Kidney (tissue), 22 donors: ENCODE measurements around the gene LXN. TPM values are rescaled to one million over a fixed set of nuclear protein-coding genes. Genes with fewer than 3 reads are reported as not detected.

Experiments used
- DNase-seq, 5 donors: peaks; one replicate each; pipeline ENCODE4 v3.0.0-alpha.2; 2013 to 2020
- FAIRE-seq: peaks from 2 replicates; lab custom pipeline; 2012; peaks lifted over from hg19 to GRCh38; lab: Jason Lieb, UNC
- H3K27ac ChIP-seq, 2 donors: one replicate each; pipeline ENCODE4 v1.7.0; 2013; ENCODE audit warnings: low read depth in 2 of 2, low read length in 2 of 2, inconsistent platforms in 1 of 2
- H3K27me3 ChIP-seq: one replicate; pipeline ENCODE4 v1.7.1; 2013; ENCODE audit warnings: low read length, inconsistent platforms; ENCODE audit not compliant: control insufficient read depth, insufficient read depth
- H3K36me3 ChIP-seq, 3 donors: one replicate each; pipeline versions ENCODE4 v1.7.0 to v1.7.1; 2013; ENCODE audit warnings: low read length in 3 of 3, control low read depth in 1 of 3, inconsistent platforms in 1 of 3; ENCODE audit not compliant: insufficient read depth in 3 of 3, control insufficient read depth in 2 of 3
- H3K4me1 ChIP-seq, 3 donors: one replicate each; pipeline versions ENCODE4 v1.7.0 to v1.7.1; 2013; ENCODE audit warnings: low read length in 3 of 3, inconsistent platforms in 1 of 3, low read depth in 1 of 3; ENCODE audit not compliant: control insufficient read depth in 2 of 3, insufficient read depth in 2 of 3
- H3K4me3 ChIP-seq, 3 donors: one replicate each; pipeline versions ENCODE4 v1.7.0 to v1.8.1; 2013; ENCODE audit warnings: low read length in 3 of 3, control low read depth in 1 of 3, inconsistent platforms in 1 of 3
- H3K9ac ChIP-seq, 3 donors: one replicate each; pipeline versions ENCODE4 v1.7.0 to v1.7.1; 2013; ENCODE audit warnings: low read length in 3 of 3, control low read depth in 1 of 3, inconsistent platforms in 1 of 3
- H3K9me3 ChIP-seq, 3 donors: one replicate each; pipeline versions ENCODE4 v1.7.0 to v1.7.1; 2013; ENCODE audit warnings: low read length in 3 of 3, control low read depth in 1 of 3, inconsistent platforms in 1 of 3; ENCODE audit not compliant: control insufficient read depth in 2 of 3, insufficient read depth in 1 of 3
- intact Hi-C: fragments of 100-400 bp; cut with DNase I; formaldehyde crosslinking; loops from one replicate; pipeline ENCODE4 v1.11.1; 2022
- long read RNA-seq, 10 donors: library from polyadenylated mRNA in 1 of 10; unstranded in 1 of 10; transcript quantifications; one replicate each; pipeline ENCODE4 v2.0.0 and lab custom pipeline, GENCODE V29; 2021 to 2026
- polyA plus RNA-seq: library from polyadenylated mRNA; stranded (reverse); fragments of 350-450 nt; fragmentation: Illumina TruSeq; extraction: RNeasy Lipid Tissue Mini Kit (QIAGEN cat#74804); gene quantifications from one replicate; pipeline ENCODE4 v1.2.3, GENCODE V29; 2014; ENCODE audit warnings: low read depth, low replicate concordance; ENCODE audit not compliant: insufficient read depth
- total RNA-seq: library from RNA; stranded (reverse); fragmentation: NEBNext Ultra II Directional; extraction: Animal tissue kit (Norgen Biotek cat#: 25700); gene quantifications from one replicate; pipeline ENCODE4 v1.2.1, GENCODE V29; 2021
- TF ChIP-seq, protein P1 (sequence below): IDR thresholded peaks from 3 replicates; pipeline ENCODE4 v1.5.1; 2012; ENCODE audit warnings: mild to moderate bottlenecking, moderate library complexity, borderline replicate concordance; ENCODE audit not compliant: insufficient read depth; ENCODE audit errors: extremely low read depth
- donor health status: control.
- donor health status: control.
- donor health status: control.
- donor health status: control.
- donor health status: control.
- donor health status: DM: yes; HTN: yes; CAD: no.
- donor health status: Normal renal cell carcinoma (clear cell type).

Gene LXN, protein sequence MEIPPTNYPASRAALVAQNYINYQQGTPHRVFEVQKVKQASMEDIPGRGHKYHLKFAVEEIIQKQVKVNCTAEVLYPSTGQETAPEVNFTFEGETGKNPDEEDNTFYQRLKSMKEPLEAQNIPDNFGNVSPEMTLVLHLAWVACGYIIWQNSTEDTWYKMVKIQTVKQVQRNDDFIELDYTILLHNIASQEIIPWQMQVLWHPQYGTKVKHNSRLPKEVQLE
- 20.6 TPM for total RNA-seq
- polyA plus RNA-seq, result 21.6 TPM
- long read RNA-seq, donor 1, transcript LXN-201 (6 exons, 1,116 nt), result major isoform, 11 of 11 reads
- long read RNA-seq, donor 1, partial matches to known transcripts, result 0 of 11 reads
- long read RNA-seq, donor 1, other reads (novel, unspliced or antisense), result 0 of 11 reads
- long read RNA-seq, donor 2, transcript LXN-201 (6 exons, 1,116 nt), result major isoform, 13 of 13 reads
- long read RNA-seq, donor 2, partial matches to known transcripts, result 0 of 13 reads
- long read RNA-seq, donor 2, other reads (novel, unspliced or antisense), result 0 of 13 reads
- long read RNA-seq, donor 3, transcript LXN-201 (6 exons, 1,116 nt), result major isoform, 11 of 11 reads
- long read RNA-seq, donor 3, partial matches to known transcripts, result 0 of 11 reads
- long read RNA-seq, donor 3, other reads (novel, unspliced or antisense), result 0 of 11 reads
- long read RNA-seq, donor 4, partial matches to known transcripts, result 0 of 4 reads
- long read RNA-seq, donor 4, other reads (novel, unspliced or antisense), result 0 of 4 reads
- long read RNA-seq, donor 5, partial matches to known transcripts, result 0 of 1 reads
- long read RNA-seq, donor 5, other reads (novel, unspliced or antisense), result 0 of 1 reads
- long read RNA-seq, donor 6, transcript LXN-201 (6 exons, 1,116 nt), result major isoform, 36 of 36 reads
- long read RNA-seq, donor 6, partial matches to known transcripts, result 0 of 36 reads
- long read RNA-seq, donor 6, other reads (novel, unspliced or antisense), result 0 of 36 reads
- long read RNA-seq, donor 7, transcript LXN-201 (6 exons, 1,116 nt), result major isoform, 9 of 10 reads
- long read RNA-seq, donor 7, partial matches to known transcripts, result 0 of 10 reads
- long read RNA-seq, donor 7, other reads (novel, unspliced or antisense), result 1 of 10 reads
- long read RNA-seq, donor 8, transcript LXN-201 (6 exons, 1,116 nt), result major isoform, 16 of 16 reads
- long read RNA-seq, donor 8, partial matches to known transcripts, result 0 of 16 reads
- long read RNA-seq, donor 8, other reads (novel, unspliced or antisense), result 0 of 16 reads
- long read RNA-seq, donor 9, transcript LXN-201 (6 exons, 1,116 nt), result major isoform, 10 of 10 reads
- long read RNA-seq, donor 9, partial matches to known transcripts, result 0 of 10 reads
- long read RNA-seq, donor 9, other reads (novel, unspliced or antisense), result 0 of 10 reads
- long read RNA-seq, donor 10, transcript LXN-201 (6 exons, 1,116 nt), result major isoform, 9 of 9 reads
- long read RNA-seq, donor 10, partial matches to known transcripts, result 0 of 9 reads
- long read RNA-seq, donor 10, other reads (novel, unspliced or antisense), result 0 of 9 reads

DNA sequence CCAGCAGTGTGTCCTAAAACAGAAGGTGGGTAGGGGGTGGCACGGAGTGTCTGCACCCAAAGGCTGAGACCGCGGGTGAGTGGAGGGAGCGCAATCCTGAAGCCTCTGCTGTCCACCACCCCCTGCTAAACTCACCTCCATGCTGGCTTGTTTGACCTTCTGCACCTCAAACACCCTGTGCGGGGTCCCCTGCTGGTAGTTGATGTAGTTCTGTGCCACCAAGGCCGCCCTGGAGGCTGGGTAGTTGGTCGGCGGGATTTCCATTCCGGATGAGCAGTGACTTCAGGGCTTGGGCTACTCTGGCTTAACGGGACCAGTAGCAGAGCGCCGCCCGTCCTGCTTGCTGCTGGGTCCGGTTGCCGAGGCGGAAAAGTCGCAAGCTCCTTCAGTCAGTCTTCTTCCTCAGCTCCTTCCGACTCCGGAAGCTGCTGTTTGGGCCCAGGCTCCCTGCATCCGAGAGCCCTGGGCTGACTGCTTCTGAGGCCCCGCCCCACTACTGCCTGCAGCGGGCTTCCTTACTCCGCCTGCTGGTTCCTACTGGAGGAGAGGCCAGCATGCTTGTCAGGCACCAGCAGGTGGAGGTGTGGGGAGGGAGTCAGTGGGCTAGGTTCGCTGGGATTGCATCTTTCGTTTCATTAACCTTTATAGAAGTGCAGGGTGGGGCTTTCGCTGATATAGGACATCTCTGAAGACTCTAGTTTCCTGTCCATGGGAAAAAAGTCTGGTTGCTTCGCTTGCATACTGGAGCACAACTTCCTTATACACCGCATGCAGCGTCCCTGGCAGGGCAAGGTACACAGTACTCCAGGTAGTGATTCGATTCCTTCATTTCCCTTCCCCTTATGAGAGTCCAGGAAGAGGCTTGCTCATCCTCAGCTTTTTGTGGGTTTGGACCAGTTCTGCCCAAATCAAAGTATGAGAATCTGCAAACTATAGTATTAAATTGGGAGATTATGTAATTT lies at the start of gene LXN:
TSS of gene LXN (minus strand) at position 434 of the 962 bp plus-strand sequence. CDS start at position 264, 170 bp downstream.
- H3K4me3 ChIP-seq, result peak within 1 kb of the TSS; percentile 69 to 74 (median 71)
- peak; percentile 73 for FAIRE-seq
- intact Hi-C loops, result no loop called here
- no peaks in the 10 kb centered on the region for H3K27me3 ChIP-seq
- peak within 1 kb of the TSS; percentile 57 to 70 (median 70) for H3K9ac ChIP-seq
- peak; percentile 90 to 95 (median 93) for DNase-seq
- TF ChIP-seq, protein P1, sequence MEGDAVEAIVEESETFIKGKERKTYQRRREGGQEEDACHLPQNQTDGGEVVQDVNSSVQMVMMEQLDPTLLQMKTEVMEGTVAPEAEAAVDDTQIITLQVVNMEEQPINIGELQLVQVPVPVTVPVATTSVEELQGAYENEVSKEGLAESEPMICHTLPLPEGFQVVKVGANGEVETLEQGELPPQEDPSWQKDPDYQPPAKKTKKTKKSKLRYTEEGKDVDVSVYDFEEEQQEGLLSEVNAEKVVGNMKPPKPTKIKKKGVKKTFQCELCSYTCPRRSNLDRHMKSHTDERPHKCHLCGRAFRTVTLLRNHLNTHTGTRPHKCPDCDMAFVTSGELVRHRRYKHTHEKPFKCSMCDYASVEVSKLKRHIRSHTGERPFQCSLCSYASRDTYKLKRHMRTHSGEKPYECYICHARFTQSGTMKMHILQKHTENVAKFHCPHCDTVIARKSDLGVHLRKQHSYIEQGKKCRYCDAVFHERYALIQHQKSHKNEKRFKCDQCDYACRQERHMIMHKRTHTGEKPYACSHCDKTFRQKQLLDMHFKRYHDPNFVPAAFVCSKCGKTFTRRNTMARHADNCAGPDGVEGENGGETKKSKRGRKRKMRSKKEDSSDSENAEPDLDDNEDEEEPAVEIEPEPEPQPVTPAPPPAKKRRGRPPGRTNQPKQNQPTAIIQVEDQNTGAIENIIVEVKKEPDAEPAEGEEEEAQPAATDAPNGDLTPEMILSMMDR, result peak; percentile 63
- peak within 1 kb of the TSS; percentile 37 to 82 for H3K27ac ChIP-seq
- H3K4me1 ChIP-seq, result peaks cover 0 to 10% (median 5%) of the 10 kb centered on the region in 3 donors
- no peaks in the 10 kb centered on the region for H3K9me3 ChIP-seq
- peaks cover 3 to 5% (median 4%) of the 10 kb centered on the region in 3 donors for H3K36me3 ChIP-seq

DNA sequence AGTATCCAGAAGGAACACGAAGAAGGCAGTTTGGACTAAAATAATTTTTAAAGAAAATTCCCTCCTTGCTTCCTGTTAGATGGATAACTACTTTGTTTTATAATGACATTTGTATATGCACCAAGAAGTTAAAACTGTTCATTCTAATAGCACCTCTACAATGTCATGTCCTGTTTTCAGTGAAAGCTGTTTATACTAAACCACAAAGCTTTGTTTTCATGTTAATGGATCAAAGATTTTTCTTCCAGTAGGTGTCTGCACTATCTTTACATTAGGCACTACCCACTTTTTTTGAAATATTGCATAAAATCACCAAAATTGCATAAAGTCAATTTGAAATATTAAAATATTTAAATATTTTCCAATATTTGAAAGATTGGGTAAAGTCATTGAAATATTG lies 49.7 kb upstream of the LXN start:
- DNase-seq, result no peak
- TF ChIP-seq, protein P1, result no peak
- H3K27ac ChIP-seq, result no peak overlapping the region
- no peak overlapping the region for H3K4me3 ChIP-seq
- no peaks in the 10 kb centered on the region for H3K27me3 ChIP-seq
- intact Hi-C loops, result no loop called here
- FAIRE-seq, result no peak
- no peak overlapping the region for H3K9ac ChIP-seq
- H3K9me3 ChIP-seq, result no peaks in the 10 kb centered on the region
- peaks cover 0 to 4% (median 3%) of the 10 kb centered on the region in 3 donors for H3K36me3 ChIP-seq
- H3K4me1 ChIP-seq, result peaks cover 0 to 8% (median 6%) of the 10 kb centered on the region in 3 donors
